WERI-Rb-1 (cell line): ENCODE results near the gene RFTN1.

ENCODE experiments used
- DNase-seq: peaks from one replicate; pipeline ENCODE4 v3.0.0-alpha.2; 2020
- H3K27ac ChIP-seq: fragments of 250-450 bp; sonication (Bioruptor Pico); 2 replicates; pipeline ENCODE4 v1.5.1; 2020; ENCODE audit warnings: mild to moderate bottlenecking, moderate library complexity
- H3K27me3 ChIP-seq: fragments of 250-450 bp; sonication (Bioruptor Pico); 2 replicates; pipeline ENCODE4 v1.5.1; 2021; ENCODE audit warnings: mild to moderate bottlenecking, low read depth, moderate library complexity; ENCODE audit not compliant: insufficient read depth, severe bottlenecking
- H3K36me3 ChIP-seq: fragments of 250-450 bp; sonication (Bioruptor Pico); 2 replicates; pipeline ENCODE4 v1.5.1; 2020; ENCODE audit warnings: mild to moderate bottlenecking, moderate library complexity
- H3K4me3 ChIP-seq: 2 replicates; pipeline ENCODE4 v1.5.1; 2011; ENCODE audit warnings: low read depth, mild to moderate bottlenecking, control low read depth, low read length
- H3K9me3 ChIP-seq: fragments of 250-450 bp; sonication (Bioruptor Pico); 2 replicates; pipeline ENCODE4 v1.5.1; 2021; ENCODE audit warnings: mild to moderate bottlenecking, moderate library complexity; ENCODE audit not compliant: severe bottlenecking
- CTCF ChIP-seq: IDR thresholded peaks from 2 replicates; pipeline ENCODE4 v1.5.1; 2011; ENCODE audit warnings: low read depth, mild to moderate bottlenecking, control low read depth, inconsistent platforms, low read length

The RFTN1 gene

GRCh38 chr3:16428612-16429011 is 84.9 kb downstream of the RFTN1 start:
- no peak for DNase-seq
- no peaks in the 10 kb centered on the region for H3K27me3 ChIP-seq
- no peak overlapping the region for H3K4me3 ChIP-seq
- H3K27ac ChIP-seq, result no peak overlapping the region
- no peak for TF ChIP-seq CTCF
- no peaks in the 10 kb centered on the region for H3K36me3 ChIP-seq
- no peaks in the 10 kb centered on the region for H3K9me3 ChIP-seq

DNA sequence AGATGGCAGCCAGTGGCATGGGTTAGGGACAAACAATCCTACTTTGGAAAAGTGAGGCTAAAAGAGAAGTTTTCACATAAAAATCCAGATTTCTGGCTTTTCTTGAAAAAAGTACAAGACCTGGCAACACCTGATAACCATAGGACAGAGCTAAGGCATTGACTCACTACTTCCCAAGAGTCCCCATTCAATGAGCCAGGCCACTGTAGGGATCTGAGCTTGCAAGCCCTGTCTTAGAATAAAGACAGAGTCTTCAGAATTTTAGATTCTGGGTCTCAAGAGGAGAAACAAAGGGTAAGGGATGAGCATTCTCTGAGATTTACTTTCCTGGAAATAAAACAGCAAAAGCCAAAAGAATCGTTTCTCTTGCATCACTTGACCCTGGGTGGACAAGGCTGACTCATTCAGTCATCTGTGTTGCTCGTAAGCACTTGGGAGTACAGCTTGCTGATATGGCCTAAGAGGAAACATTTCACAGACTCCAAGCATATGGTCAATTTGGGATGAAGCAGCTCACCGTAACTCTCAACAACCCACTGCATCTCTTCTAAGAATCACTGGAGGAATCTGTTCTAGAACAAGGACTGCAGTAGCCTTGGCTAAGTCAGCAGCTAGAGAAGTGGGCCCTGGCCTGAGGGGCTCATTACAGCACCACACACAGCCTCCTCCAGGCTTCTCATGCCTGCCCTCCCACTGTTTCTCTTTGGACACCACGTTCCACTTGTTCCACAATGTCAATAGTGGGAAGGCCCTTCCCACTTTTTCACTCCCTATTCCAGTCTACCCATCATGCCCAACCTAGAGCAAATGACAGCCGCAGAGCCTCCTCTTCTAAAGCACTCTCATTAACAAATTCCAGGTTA is 86.2 kb downstream of the RFTN1 start:
- no peak overlapping the region for H3K27ac ChIP-seq
- no peaks in the 10 kb centered on the region for H3K27me3 ChIP-seq
- H3K4me3 ChIP-seq, result no peak overlapping the region
- DNase-seq, result no peak
- H3K36me3 ChIP-seq, result no peaks in the 10 kb centered on the region
- TF ChIP-seq CTCF, result no peak
- H3K9me3 ChIP-seq, result no peaks in the 10 kb centered on the region

DNA sequence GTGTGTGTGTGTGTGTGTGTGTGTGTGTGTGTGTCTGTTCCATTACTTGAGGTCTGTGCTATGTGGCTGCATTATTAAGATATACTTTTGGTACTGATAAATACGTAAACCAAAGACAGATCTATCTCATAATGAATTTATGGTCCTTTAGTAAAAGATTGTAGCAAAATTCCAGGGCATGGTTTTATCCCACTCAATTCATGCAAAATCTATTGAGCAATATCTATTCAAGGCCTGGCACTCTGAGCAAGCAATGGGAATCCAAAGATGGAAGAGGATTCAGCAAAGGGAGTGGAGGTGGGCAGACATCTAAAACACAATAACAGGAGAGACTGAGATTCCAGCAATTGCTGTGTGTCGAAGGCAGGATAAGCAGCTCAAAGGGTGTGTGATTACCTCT is 86.8 kb downstream of the RFTN1 start:
- DNase-seq, result no peak
- no peaks in the 10 kb centered on the region for H3K9me3 ChIP-seq
- H3K27me3 ChIP-seq, result no peaks in the 10 kb centered on the region
- no peak for TF ChIP-seq CTCF
- no peak overlapping the region for H3K4me3 ChIP-seq
- no peak overlapping the region for H3K27ac ChIP-seq
- no peaks in the 10 kb centered on the region for H3K36me3 ChIP-seq

DNA sequence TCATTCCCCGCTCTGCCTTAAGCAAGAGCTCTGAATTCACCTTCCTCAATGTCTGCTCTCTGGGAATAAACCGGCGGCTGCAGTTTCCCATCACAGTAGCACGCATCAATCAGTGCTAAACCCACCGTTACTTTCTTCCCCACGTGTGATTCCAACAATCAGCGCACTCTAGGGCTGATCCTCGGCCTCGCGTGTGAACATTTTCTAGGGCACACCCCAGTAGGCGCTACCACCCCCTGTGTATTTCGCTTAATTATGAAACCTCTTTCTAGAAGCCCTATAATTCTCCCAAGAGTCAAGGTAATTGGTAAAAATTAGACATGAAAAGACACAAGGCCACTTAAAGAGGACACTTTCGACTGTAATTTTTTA is 87.5 kb downstream of the RFTN1 start:
- Histone ChIP-seq H3K27ac (no peak overlapping the region), H3K9me3 (no peaks in the 10 kb centered on the region), H3K4me3 (no peak overlapping the region), H3K36me3 (no peaks in the 10 kb centered on the region), H3K27me3 (no peaks in the 10 kb centered on the region)
- DNase-seq, result no peak
- TF ChIP-seq CTCF, result no peak

DNA sequence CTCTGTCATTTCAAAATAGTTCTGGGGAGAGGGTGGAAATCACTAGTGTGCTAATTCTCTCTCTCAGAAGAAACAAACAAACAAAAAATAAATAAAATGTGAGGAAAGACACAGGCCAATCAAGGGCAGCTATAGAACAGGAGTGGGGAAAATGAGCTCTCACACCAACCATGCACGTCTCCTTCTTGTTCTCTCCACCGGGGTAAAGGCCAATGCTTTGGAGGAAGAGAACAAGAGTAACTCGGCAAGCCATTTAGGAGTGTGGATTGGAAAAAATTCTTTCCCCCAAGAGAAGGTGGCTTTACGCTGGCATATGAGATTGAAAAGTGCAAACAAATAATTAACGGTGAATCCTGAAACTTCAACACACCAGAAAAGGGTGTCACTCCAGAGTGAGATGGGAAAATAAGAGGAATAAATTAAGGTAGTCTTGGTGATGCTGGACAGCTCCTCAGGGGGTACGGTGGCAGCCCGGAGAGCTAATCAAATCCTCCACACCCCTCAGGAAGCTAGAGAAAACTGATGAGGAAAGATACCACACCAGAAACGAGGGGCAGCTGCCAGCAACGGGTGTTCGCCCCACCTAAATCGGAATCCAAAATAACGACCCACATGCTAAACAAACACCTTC is 88.0 kb downstream of the RFTN1 start:
- H3K9me3 ChIP-seq, result no peaks in the 10 kb centered on the region
- no peak overlapping the region for H3K4me3 ChIP-seq
- H3K27me3 ChIP-seq, result no peaks in the 10 kb centered on the region
- no peaks in the 10 kb centered on the region for H3K36me3 ChIP-seq
- DNase-seq, result no peak
- no peak for TF ChIP-seq CTCF
- no peak overlapping the region for H3K27ac ChIP-seq
